ENCODE data around the gene PLN. TPM values are rescaled to one million over a fixed set of nuclear protein-coding genes. Genes with fewer than 3 reads are reported as not detected.

PLN gene
- total RNA-seq, 1 experiment from 2014 or later = not detected

- no peak for TF ChIP-seq ESRRA (CRISPR knock-in tag; IDR thresholded peaks at IDR 0.05; ENCODE audit: borderline replicate concordance)
- TF ChIP-seq CBFB (CRISPR knock-in tag; IDR thresholded peaks at IDR 0.05; ENCODE audit: low read depth) = no peak
- TF ChIP-seq ETV6 (CRISPR knock-in tag; IDR thresholded peaks at IDR 0.05) = no peak
- no peak for TF ChIP-seq ZBTB21 (CRISPR knock-in tag; IDR thresholded peaks at IDR 0.05; ENCODE audit: borderline replicate concordance)
- no peak for TF ChIP-seq CTCF (IDR thresholded peaks at IDR 0.05)
- no peak for TF ChIP-seq ZNF416 (CRISPR knock-in tag; IDR thresholded peaks at IDR 0.05)
- no peak for TF ChIP-seq NR2C2 (CRISPR knock-in tag; IDR thresholded peaks at IDR 0.05)
- TF ChIP-seq MLX (CRISPR knock-in tag; IDR thresholded peaks at IDR 0.05) = no peak
- TF ChIP-seq AR (CRISPR knock-in tag; IDR thresholded peaks at IDR 0.05) = no peak
- no peak for TF ChIP-seq PRRX2 (CRISPR knock-in tag; IDR thresholded peaks at IDR 0.05)
- no peak for TF ChIP-seq AFF4 (CRISPR knock-in tag; IDR thresholded peaks at IDR 0.05; ENCODE audit: borderline replicate concordance)
- no peak for TF ChIP-seq FOXJ3 (CRISPR knock-in tag; IDR thresholded peaks at IDR 0.05; ENCODE audit: borderline replicate concordance)
Observed at GRCh38 chr6:118524686-118525085, 23.4 kb upstream of the PLN start (continued).

GRCh38 chr6:118525913-118526780 lies 21.9 kb upstream of the PLN start:
- ATAC-seq (no peak), DNase-seq (ENCODE audit: low spot score) (no peak)
- Mint-ChIP-seq H3K4me1 (peaks cover 24% of the 10 kb centered on the region), H3K27me3 (ENCODE audit: low read depth) (no peaks in the 10 kb centered on the region), H3K4me3 (no peak overlapping the region), H3K36me3 (0 out of 2 replicates have a peak, but pooled peaks cover 5% of the 10 kb centered on the region), H3K9me3 (peaks cover 12% of the 10 kb centered on the region), H3K27ac (no peak overlapping the region)
- CTCF ChIA-PET = no interaction called here
- POLR2A ChIA-PET = no interaction called here
- TF ChIP-seq EMX1 (CRISPR knock-in tag; IDR thresholded peaks at IDR 0.05) = no peak
- TF ChIP-seq HMGXB4 (CRISPR knock-in tag; IDR thresholded peaks at IDR 0.05) = no peak
- no peak for TF ChIP-seq FOXJ3 (CRISPR knock-in tag; IDR thresholded peaks at IDR 0.05; ENCODE audit: borderline replicate concordance)
- no peak for TF ChIP-seq GTF2I (CRISPR knock-in tag; conservative IDR thresholded peaks at IDR 0.05)
- TF ChIP-seq ATF3 (CRISPR knock-in tag; conservative IDR thresholded peaks at IDR 0.05) = no peak
- TF ChIP-seq RORB (CRISPR knock-in tag; IDR thresholded peaks at IDR 0.05) = no peak
- no peak for TF ChIP-seq TCF7 (CRISPR knock-in tag; IDR thresholded peaks at IDR 0.05; ENCODE audit: low read depth)
- no peak for TF ChIP-seq PRRX2 (CRISPR knock-in tag; IDR thresholded peaks at IDR 0.05)
- no peak for TF ChIP-seq JAZF1 (CRISPR knock-in tag; IDR thresholded peaks at IDR 0.05)

Measured in WTC11 (cell line).